Mesothelial cell of epicardium (in vitro differentiated cells): ENCODE results near the gene CPT1B. TPM values are rescaled to one million over a fixed set of nuclear protein-coding genes. Genes with fewer than 3 reads are reported as not detected.

Experiments
- DNase-seq, 2 experiments: peaks; one replicate each; pipeline ENCODE4 v3.0.0; 2021; ENCODE audit warnings: low spot score in 2 of 2; ENCODE audit not compliant: unreplicated experiment in 2 of 2
- H3K27ac Mint-ChIP-seq: 2 replicates; pipeline ENCODE4 v1.8.0; 2021; ENCODE audit warnings: mixed read lengths
- H3K27me3 Mint-ChIP-seq: 2 replicates; pipeline ENCODE4 v1.8.0; 2021; ENCODE audit warnings: low read depth, mixed read lengths
- H3K36me3 Mint-ChIP-seq: 2 replicates; pipeline ENCODE4 v1.8.0; 2021; ENCODE audit warnings: mixed read lengths
- H3K4me1 Mint-ChIP-seq: 2 replicates; pipeline ENCODE4 v1.8.0; 2021; ENCODE audit warnings: mixed read lengths
- H3K4me3 Mint-ChIP-seq: 2 replicates; pipeline ENCODE4 v1.8.0; 2021; ENCODE audit warnings: mild to moderate bottlenecking, moderate library complexity, mixed read lengths
- H3K9me3 Mint-ChIP-seq: 2 replicates; pipeline ENCODE4 v1.8.0; 2021; ENCODE audit warnings: mixed read lengths
- CTCF ChIP-seq: fragments of 200-600 bp; sonication (generic); IDR thresholded peaks from one replicate; pipeline ENCODE4 v1.5.0; 2021; ENCODE audit warnings: antibody characterized with exemption; ENCODE audit not compliant: unreplicated experiment
- total RNA-seq: library from RNA; stranded (reverse); gene quantifications from 3 replicates; pipeline ENCODE4 v1.2.1, GENCODE V29; 2021

The CPT1B gene
- total RNA-seq, 1 donor from 2014 or later, result 109 TPM

- Mint-ChIP-seq H3K4me3 (peak overlapping the region; percentile 80), H3K27me3 (peaks cover 14% of the 10 kb centered on the region), H3K27ac (peak overlapping the region; percentile 90), H3K4me1 (peaks cover 14% of the 10 kb centered on the region), H3K9me3 (no peaks in the 10 kb centered on the region), H3K36me3 (peaks cover 6% of the 10 kb centered on the region)
- no peak for TF ChIP-seq CTCF
- no peak for DNase-seq
Measured at GRCh38 chr22:50523806-50524675, 54.2 kb downstream of the CPT1B start.

GRCh38 chr22:50523458-50523805 is 54.8 kb downstream of the CPT1B start:
- H3K27me3 Mint-ChIP-seq, result peaks cover 8% of the 10 kb centered on the region
- H3K27ac Mint-ChIP-seq, result no peak overlapping the region
- H3K9me3 Mint-ChIP-seq, result no peaks in the 10 kb centered on the region
- peaks cover 14% of the 10 kb centered on the region for H3K4me1 Mint-ChIP-seq
- H3K4me3 Mint-ChIP-seq, result peak overlapping the region; percentile 38
- peaks cover 6% of the 10 kb centered on the region for H3K36me3 Mint-ChIP-seq
- no peak for TF ChIP-seq CTCF
- no peak for DNase-seq

- H3K36me3 Mint-ChIP-seq, result peaks cover 6% of the 10 kb centered on the region
- no peak for DNase-seq
- peaks cover 14% of the 10 kb centered on the region for H3K4me1 Mint-ChIP-seq
- TF ChIP-seq CTCF, result no peak
- peaks cover 2% of the 10 kb centered on the region for H3K27me3 Mint-ChIP-seq
- peak overlapping the region; percentile 38 for H3K4me3 Mint-ChIP-seq
- no peaks in the 10 kb centered on the region for H3K9me3 Mint-ChIP-seq
- no peak overlapping the region for H3K27ac Mint-ChIP-seq
Measured at GRCh38 chr22:50522806-50523438, 55.3 kb downstream of the CPT1B start.

GRCh38 chr22:50522208-50522805 is 55.9 kb downstream of the CPT1B start:
- TF ChIP-seq CTCF, result no peak
- Mint-ChIP-seq H3K36me3 (peaks cover 6% of the 10 kb centered on the region), H3K27ac (no peak overlapping the region), H3K4me3 (no peak overlapping the region), H3K9me3 (no peaks in the 10 kb centered on the region), H3K27me3 (no peaks in the 10 kb centered on the region), H3K4me1 (peaks cover 14% of the 10 kb centered on the region)
- no peak for DNase-seq

GRCh38 chr22:50521710-50522109 is 56.5 kb downstream of the CPT1B start:
- DNase-seq, result no peak
- TF ChIP-seq CTCF, result no peak
- no peaks in the 10 kb centered on the region for H3K9me3 Mint-ChIP-seq
- peaks cover 9% of the 10 kb centered on the region for H3K4me1 Mint-ChIP-seq
- no peak overlapping the region for H3K4me3 Mint-ChIP-seq
- no peak overlapping the region for H3K27ac Mint-ChIP-seq
- H3K36me3 Mint-ChIP-seq, result peaks cover 6% of the 10 kb centered on the region
- H3K27me3 Mint-ChIP-seq, result no peaks in the 10 kb centered on the region
